ENCODE results near the gene ASB15.

GRCh38 chr7:123665896-123666295 is 64.3 kb downstream of the ASB15 start:
- TF ChIP-seq, protein P1, sequence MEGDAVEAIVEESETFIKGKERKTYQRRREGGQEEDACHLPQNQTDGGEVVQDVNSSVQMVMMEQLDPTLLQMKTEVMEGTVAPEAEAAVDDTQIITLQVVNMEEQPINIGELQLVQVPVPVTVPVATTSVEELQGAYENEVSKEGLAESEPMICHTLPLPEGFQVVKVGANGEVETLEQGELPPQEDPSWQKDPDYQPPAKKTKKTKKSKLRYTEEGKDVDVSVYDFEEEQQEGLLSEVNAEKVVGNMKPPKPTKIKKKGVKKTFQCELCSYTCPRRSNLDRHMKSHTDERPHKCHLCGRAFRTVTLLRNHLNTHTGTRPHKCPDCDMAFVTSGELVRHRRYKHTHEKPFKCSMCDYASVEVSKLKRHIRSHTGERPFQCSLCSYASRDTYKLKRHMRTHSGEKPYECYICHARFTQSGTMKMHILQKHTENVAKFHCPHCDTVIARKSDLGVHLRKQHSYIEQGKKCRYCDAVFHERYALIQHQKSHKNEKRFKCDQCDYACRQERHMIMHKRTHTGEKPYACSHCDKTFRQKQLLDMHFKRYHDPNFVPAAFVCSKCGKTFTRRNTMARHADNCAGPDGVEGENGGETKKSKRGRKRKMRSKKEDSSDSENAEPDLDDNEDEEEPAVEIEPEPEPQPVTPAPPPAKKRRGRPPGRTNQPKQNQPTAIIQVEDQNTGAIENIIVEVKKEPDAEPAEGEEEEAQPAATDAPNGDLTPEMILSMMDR (IDR thresholded peaks at IDR 0.05) = no peak
- TF ChIP-seq POLR2A (IDR thresholded peaks at IDR 0.05) = no peak
